Stimulated activated CD8-positive, alpha-beta memory T cell treated with anti-CD3 and anti-CD28 coated beads, Interleukin-15, amount 100 ng/mL, for 4 hours (primary cell): ENCODE measurements around the gene DENND6A.
"Not testable (repeated sequence)": the region's sequence is repeated elsewhere in the genome, so short reads cannot be mapped to it uniquely, and the experiment has no call there.

Source experiments
- DNase-seq, 2 donors: peaks; one replicate each; pipeline ENCODE4 v3.0.0-alpha.2; 2020; ENCODE audit warnings: low read depth in 2 of 2

Gene DENND6A

DNA sequence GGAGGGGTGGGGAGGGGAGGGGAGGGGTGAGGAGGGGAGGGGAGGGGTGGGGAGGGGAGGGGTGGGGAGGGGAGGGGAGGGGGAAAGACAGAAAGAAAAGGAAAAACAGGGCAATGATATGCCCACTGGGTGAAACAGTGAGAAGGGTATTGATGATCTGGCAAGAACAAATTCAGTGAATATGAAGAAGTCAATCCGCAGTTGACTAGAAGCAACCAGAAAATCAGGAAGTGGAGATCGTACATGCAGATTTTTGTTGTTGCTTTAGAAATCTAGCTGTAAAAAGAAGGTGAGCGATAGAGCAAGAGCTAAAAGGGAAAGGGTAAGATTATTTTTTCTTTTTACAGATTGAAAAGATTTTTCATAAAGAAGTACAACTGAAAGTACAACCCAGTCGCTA lies 48.1 kb downstream of the DENND6A start:
- DNase-seq: no peak

DNA sequence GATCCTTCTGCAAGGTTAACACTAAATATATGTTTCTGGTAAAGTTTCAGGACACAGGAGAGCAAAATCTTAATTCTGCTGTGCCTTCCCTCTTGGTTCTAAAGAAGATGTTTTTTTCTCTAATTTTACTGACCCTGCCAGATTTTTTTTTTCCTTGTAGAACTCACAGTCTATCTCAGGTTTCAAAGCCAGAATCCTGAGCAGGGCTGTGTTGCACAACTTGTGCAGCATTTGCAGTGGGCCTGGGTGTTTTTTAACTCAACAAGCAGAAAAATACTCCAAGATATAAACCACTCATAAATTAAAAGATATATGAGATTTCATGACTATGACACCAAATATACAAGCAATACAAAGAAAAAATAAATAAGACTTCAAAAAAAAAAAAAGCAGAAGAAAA lies 55.5 kb downstream of the DENND6A start:
- no peak for DNase-seq

DNA sequence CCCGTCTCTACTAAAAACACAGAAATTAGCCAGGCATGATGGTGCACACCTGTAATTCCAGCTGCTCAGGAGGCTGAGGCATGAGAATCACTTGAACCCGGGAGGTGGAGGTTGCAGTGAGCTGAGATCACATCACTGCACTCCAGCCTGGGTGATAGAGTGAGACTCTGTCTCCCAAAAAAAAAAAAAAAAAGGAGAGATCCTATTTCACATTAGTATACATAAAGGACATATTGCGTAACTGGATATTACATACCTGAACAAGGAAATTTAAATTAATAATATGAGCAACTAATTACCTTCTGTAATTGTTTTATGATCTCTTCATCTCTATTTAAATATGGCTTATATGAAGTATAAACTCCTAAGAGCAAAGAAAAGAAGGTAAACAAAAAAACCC lies 58.6 kb downstream of the DENND6A start:
- DNase-seq: not testable (repeated sequence)

DNA sequence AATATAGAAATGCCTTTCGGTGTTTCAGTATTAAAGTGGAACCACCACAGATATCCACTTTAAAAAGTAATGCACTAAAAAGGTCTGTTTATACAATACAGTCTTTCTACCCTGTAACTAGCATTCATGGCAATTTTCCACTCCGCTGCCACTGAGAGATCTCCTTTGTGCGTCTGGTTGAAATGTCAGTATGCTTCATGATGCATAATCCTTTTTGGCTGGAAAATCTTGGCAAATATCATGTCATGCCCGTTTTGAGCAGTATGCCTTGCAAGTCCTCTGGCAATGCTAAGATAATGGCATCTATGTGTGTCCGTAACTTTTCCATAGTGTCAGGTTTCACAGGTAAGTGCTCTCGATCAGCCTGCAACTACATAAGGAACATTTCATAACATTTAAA lies 64.9 kb downstream of the DENND6A start:
- no peak for DNase-seq

DNA sequence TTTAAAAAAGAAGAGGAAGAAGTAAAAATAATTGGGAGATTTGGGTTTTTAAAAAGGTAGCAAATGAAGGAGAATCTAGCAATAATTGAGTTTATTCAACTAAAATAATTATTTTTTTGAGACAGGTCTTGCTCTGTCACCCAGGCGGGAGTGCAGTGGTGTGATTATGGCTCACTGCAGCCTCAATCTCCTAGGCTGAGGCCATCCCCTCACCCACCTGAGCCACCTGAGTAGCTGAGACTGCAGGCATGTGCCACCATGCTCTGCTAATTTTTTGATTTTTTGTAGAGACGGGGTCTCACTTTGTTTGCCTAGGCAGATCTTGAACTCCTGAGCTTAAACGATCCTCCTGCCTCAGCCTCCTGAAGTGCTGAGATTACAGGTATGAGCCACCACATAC lies 68.1 kb downstream of the DENND6A start:
- no peak for DNase-seq

DNA sequence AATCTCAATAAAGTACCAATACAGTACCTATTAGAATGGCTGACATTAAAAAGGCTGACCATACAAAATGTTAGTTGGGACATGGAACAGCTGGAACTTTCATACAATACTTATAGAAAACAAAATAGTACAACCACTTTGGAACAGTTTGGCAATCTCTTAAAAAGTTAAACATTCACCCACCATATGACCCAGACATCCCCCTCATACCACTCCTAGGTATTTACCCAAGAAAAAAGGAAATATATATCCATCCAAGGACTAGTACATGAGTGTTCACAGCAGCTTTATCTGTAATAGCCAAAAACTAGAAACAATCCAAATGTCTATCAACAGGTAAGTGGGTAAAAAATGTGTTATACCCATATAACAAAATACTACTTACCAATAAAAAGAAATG lies 70.5 kb downstream of the DENND6A start:
- DNase-seq: no peak

DNA sequence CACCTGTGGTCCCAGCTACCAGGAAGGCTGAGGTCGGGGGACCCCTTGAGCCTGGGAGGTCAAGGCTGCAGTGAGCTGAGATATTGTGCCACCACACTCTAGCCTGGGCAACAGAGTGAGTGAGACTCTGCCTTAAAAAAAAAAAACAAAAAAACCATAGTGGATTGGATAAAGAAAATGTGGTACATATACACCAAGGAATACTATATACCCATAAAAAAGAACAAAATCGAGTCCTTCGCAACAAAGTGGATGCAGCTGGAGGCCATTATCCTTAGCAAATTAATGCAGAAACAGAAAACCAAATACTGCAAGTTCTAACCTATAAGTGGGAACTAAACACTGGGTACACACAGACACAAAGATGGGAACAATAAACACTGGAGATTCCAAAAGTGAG lies 75.1 kb downstream of the DENND6A start:
- no peak for DNase-seq

DNA sequence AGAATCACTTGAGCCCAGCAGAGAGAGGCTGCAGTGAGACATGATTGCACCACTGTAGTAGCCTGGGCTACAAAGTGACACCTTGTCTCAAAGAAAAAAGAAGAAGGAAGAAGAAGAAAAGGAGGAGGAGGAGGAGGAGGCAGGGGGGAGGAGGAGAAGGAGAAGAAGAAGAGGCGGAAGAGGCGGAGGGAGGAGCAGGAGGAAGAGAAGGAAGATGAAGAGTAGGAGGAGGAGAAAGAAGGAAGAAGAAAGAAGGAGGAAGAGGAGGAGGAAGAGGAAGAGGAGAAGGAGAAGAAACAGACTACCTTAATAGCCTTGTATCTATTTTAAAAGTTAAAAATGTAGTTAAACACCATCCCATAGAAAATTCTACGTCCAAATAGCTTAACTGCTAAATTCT lies 76.6 kb downstream of the DENND6A start:
- DNase-seq: no peak

DNA sequence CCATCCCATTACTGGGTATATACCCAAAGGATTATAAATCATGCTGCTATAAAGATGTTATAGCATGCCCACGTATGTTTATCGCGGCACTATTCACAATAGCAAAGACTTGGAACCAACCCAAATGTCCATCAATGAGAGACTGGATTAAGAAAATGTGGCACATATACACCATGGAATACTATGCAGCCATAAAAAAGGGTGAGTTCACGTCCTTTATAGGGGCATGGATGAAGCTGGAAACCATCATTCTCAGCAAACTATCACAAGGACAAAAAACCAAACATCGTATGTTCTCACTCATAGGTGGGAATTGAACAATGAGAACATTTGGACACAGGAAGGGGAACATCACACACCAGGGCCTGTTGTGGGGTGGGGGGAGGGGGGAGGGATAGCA lies 81.0 kb downstream of the DENND6A start:
- not testable (repeated sequence) for DNase-seq

DNA sequence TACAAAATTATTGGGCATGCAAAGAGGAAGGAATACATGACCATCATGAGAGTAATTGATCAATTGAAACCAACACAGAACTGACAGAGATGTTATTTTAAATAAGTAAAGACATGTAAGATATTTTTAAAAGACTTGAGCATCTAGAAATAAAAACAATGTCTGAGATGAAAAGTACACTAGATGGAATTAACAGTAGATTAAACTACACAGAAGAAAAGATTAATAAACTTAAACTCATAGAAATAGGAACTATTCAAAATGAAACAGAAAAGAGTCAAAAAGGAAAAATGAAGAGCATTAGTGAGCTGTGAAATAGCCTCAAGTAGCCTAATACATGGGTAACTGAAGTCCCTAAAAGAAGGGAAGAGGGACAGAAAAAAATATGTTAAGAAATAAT lies 87.2 kb downstream of the DENND6A start:
- DNase-seq: no peak

DNA sequence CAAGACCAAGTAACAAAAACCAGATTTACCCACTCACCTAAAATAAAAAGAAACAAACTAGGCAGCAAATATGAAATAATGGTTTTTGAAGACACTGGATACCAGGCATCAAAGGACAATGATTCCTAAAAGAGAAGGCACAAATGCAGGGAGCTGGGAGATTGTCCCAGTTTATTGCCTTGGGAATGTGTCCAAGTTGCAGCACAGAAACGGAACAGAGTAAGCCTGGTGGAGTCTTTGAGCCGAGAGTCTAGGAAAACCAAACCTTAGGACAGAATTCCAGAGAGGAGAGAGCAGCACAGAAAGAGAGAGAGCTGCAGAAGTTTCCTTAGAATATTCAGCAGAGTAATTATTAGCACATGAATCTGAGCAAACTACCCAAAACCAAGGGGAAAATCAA lies 87.9 kb downstream of the DENND6A start:
- no peak for DNase-seq

DNA sequence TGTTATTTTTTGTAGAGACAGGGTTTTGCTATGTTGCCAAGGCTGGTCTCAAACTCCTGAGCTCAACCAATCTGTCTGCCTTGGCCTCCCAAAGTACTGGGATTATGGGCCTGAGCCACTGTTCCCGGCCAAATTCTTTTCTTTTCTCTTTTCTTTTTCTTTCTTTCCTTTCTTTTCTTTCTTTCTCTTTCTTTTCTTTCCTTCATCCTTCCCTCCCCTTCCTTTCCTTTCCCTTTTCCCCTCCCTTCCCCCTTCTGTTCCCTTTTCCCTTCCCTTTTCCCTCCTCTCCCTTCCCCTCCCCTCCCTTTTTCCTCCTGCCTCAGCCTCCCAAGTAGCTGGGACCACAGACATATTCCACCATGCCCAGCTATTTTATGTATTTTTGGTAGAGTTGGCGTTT lies 92.7 kb downstream of the DENND6A start:
- no peak for DNase-seq

DNA sequence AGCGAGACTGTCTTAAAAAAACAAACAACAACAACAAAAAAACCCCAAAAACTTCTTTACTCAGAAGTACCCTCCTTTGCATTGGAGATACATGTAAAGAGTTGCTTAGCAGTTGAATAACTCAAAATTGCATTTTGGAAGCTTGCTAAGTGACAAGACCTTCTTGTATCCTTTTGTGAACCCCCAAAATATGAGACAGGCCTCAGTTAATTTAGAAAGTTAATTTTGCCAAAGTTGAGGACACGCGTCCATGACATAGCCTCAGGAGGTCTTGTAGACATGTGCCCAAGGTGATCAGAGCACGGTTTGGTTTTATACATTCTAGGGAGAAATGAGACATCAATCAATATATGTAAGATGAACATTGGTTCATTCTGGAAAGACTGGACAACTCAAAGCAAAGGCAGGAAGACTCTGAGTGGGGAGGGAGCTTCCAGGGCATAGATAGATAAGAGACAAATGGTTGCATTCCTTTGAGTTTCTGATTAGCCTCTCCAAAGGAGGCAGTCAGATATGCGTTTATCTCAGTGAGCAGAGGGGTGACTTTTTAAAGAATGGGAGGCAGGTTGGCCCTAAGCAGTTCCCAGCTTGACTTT lies 94.0 kb downstream of the DENND6A start:
- DNase-seq: no peak

DNA sequence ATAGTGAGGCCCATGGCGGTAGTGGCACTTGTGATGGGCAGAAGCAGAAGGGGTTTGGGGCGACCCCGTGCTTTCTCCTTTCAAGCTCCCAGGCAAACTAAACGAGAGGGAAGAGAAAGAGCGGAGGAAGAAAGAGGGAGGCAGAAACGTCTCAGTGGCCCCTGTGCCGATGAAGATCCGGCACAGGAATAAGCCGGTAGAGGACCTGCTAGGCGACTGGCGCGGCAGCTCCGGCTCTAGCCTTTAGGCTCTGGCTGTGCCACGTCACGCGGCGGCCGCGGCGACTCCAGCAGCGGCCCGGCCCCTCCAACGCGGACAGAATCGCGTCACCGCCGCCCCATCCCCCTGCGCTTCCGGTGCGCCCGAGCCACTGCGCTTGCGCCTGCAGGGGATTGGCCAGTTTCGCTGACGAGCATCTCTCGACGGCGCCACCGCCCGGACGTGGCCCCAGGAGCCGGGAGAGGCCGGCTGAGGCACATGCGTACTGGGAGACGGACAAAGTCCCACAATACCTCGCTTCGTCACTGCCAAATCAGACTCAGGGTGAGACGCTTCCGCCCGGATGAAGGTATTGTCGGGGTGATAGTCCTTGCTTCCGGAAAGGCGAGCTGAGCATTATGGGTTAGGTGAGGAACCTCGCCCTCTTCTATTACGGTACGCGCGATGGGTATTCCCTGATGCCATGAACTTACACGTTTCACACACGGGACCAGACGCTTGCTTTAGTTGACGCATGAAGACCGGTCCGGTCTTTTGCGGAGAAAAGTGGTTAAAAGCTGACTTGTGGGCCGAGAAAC lies 95.6 kb downstream of the DENND6A start, which contains the start of gene ARF4:
TSS of gene ARF4 (minus strand) at position 218 of the 797 bp plus-strand sequence. CDS start at position 14, 204 bp downstream.
- peak; percentile 99 to 100 for DNase-seq

DNA sequence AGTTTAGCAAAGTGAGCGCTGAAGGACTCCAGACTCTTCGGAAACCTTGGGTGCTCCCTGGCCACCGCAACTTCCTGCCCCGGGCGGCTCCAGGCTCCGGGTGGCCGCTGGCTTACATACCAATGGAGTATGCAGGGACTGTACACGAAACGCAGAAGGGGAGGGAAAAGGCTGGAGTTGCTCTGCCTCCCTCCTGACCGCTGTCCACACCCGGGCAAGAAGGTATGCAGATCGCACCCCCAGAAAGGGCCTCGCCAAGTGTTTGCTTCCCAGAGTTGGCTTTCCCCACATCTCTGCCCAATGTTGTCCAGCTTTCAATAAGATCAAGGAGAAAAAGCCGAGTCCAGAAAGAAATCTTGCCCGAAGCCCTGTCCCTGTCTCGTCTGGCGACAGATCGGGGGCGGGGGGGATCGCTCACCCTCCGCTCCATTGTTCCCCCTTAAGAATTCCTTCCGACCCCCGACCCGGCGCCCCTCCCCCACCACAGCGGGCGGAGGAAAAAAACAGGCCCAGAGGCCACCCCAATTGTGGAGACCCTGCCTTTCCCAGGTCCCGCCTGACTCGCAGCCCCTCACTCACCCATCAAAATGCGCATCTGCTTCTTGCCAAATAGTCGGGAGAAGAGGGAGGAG lies 96.3 kb downstream of the DENND6A start:
- peak; percentile 24 to 35 for DNase-seq

DNA sequence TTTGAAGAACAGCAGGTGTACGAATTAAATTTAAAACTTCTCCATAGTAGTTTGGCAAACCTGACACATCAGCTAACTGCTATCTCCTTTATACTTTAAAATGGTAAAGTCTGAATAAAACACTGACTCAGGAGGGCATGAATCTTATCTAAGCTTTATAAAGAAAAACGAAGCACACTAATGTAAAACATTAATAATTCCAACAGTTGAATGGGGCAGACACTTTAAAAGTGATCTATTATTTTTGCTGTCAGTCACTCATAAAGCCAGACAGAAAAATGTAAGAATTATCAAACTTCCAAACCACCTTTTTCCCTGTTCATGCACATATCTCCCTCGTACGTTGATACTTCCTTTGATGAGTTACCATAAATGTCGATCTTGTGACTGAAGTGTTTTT lies 98.3 kb downstream of the DENND6A start:
- DNase-seq: no peak

DNA sequence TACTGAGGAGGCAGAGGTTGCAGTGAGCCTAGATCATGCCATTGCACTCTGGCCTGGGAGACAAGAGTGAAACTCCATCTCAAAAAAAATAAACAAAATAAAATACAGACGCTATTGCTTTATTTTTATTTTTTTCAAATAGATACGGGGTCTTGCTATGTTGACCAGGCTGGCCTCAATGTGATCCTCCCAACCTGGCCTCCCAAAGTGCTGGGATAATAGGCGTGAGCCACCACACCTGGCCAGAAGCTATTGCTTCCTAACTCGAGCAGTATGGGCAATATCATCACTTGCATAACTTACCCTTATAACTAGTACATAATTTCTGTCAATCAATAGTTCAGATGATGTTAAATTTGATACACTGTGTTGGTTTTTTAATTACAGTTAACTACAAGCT lies 98.7 kb downstream of the DENND6A start:
- no peak for DNase-seq

DNA sequence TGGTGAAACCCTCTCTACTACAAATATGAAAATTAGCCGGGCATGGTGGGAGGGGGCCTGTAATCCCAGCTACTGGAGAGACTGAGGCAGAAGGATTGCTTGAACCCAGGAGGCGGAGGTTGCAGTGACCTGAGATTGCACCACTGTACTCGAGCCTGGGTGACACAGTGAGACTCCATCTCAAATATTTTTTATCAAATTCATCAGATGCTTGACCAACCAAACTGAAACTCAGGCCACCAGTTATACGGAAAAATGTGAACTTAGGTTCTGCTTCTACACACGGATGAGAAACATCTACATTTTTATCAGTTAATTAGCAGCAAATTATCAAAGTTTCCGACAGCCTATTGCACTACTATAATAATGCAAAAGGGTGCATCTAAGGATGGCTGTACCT lies 100.6 kb downstream of the DENND6A start:
- DNase-seq: no peak

DNA sequence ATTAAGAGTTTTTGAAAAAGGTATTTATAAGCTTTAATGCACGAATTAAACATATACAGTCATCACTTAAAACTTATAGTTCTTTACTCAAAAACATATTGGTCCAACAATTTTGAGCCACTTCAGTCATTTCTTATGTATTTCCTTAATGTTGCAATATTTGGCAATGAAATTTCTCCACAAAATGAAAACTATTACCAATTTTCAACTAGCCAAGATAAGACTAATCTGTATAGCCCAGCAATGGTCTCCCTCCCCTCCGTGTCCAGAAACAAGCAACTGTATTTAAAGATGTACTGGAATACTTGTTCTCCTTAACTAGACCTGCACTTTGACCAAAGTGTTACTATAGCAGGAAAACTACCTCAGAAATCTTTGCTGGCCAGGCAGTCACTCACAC lies 105.0 kb downstream of the DENND6A start:
- DNase-seq: no peak

DNA sequence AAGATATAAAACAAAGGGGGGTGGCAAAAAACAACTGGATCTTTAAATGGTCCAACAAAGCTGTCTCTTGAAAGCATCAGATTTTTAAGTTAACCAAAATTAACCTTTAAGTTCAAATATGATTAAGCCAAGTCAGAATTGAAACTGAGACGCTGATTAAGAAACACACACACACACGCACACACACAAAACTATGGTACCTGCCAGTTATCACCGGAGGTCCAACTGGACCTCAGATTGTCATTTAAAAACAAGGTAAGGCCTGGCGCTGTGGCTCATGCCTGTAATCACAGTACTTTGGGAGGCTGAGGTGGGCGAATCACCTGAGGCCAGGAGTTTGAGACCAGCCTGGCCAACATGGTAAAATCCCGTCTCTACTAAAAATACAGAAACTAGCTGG lies 106.1 kb downstream of the DENND6A start:
- DNase-seq: no peak

DNA sequence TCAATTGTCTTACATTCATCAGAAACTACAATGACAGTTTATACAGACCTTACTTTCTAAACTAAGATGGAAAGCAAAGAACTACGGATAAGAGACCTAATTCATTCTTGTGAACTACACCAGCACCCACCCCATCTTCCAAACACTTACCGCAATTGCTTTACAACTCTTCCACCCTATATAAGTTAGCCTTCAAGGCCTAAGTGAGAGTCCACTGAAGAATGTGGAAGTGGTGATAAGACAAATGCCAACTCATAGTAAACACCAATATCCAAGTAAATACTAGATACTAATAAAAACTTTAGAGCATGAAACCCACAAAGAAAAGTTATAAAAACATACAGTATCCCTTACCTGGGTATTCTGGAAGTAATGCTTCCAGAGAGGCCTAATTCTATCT lies 109.3 kb downstream of the DENND6A start:
- DNase-seq: no peak

DNA sequence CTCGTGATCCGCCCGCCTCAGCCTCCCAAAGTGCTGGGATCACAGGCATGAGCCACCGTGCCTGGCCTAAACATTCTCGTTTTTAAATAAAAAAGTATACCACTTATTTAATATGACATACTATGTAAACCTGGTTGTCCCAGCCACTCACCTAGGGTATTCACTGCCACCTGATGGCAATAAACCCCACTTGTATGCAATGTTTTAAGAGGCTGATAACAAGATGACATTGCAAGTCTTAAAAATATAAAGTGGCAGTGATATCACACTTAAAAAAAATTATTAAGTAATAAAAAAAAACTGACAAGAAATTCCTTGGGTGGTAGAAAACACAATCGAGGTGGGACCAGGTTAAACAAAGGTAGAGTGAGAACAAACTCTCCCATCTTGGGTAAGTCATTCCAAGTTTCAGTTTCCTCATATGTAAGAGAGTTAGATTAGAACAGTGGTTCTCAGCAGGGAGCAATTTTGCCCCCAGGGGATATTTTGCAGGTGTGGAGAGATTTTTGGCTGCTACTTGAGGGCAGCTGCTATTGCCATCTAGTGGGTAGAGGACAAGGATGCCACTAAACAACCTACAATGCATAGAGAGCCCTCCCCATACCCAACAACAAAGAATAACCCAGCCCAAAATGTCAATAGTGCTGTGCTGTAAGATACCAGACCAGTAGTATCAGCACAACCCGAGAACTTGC lies 110.3 kb downstream of the DENND6A start:
- no peak for DNase-seq

DNA sequence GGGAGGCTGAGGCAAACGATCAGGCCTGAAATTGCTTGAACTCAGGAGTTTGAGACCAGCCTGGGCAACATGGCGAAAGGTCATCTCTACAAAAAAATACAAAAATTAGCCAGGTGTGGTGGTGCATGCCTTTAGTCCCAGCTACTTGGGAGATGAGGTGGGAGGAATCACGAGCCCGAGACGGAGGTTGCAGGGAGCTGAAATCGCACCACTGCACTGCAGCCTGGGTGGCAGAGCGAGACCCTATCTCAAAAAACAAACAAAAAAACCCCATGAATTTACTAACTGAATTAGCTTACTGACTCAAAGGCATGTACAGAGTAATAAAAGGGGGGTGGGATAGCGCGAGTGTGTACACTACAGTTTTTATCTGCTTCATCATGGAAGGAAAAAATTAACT lies 115.1 kb downstream of the DENND6A start:
- DNase-seq: no peak
